NB4 (cell line): ENCODE data around the gene ARHGEF17.

Experiments used
- DNase-seq: peaks from one replicate; pipeline ENCODE4 v3.0.0; 2010; ENCODE audit warnings: low read depth
- H3K4me3 ChIP-seq: one replicate; pipeline ENCODE4 v1.5.1; 2011; ENCODE audit warnings: mild to moderate bottlenecking, low read depth, low read length, moderate library complexity
- MYC ChIP-seq: IDR thresholded peaks from 2 replicates; pipeline ENCODE4 v1.6.1; 2011; ENCODE audit warnings: low read depth, low read length
- POLR2A ChIP-seq: IDR thresholded peaks from 2 replicates; pipeline ENCODE4 v1.6.1; 2011; ENCODE audit warnings: mild to moderate bottlenecking; ENCODE audit not compliant: insufficient read length; ENCODE audit errors: extremely low read depth
- TF ChIP-seq, protein P1 (sequence below): IDR thresholded peaks from 2 replicates; pipeline ENCODE4 v1.6.1; 2011; ENCODE audit warnings: low read depth, low read length
- TF ChIP-seq, protein P2 (sequence below): IDR thresholded peaks from one replicate; pipeline ENCODE4 v1.5.1; 2012; ENCODE audit warnings: low read depth, low read length

Gene ARHGEF17

DNA sequence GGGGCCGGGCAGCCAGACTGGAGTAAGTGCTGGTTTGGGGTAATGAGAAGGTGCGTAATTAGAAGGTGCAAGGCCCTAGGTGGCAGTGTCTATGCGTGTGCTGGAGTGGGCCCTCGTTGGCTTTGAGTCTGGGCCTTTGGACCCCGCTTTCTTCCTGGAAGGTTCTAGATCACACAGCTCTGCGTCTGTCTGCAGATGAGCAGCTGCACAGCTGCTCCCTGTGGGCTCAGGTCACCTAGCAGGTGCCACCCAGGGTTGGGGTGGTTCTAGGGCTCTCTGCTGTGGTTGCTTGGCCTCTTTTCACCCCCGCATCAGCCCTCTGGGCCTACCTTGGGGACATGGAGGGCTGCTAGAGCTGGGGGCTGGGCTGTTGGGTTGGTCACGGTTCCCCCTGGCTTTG lies 78.5 kb downstream of the ARHGEF17 start:
- TF ChIP-seq, protein P1, sequence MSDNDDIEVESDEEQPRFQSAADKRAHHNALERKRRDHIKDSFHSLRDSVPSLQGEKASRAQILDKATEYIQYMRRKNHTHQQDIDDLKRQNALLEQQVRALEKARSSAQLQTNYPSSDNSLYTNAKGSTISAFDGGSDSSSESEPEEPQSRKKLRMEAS: no peak
- no peak for TF ChIP-seq MYC
- DNase-seq: no peak
- no peak overlapping the region for H3K4me3 ChIP-seq

DNA sequence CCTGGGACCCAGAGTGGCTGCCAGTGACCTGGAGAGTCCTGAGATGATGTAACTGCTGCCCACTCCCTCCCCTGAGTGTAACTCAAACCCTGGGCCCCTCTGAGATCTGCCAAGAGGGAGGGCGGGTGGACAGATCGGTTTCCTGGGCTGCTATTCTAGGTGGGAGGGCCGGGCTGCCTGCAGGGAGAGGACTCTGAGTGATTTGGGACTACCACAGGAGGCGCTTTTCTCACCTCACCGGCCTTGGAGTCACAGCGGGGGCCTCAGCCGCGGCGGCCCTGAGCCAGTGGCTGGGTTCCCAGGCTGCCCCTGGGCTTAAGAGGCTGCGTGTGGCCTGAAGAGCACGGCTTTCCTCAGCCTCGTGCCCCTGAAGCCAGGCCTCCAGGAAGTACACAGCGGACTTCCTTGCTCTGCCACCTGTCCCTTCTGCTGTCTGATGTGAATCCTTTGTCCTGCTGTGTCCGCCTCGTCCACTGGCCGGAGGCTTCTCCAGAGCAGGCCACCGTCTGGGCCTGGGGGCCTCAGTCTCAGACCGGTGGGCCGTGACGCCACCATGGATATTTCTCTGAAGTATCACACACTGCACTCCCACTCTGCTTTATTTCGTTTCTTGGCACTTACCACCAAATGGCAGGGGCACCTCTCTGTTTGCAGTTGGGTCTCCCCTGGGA lies 79.7 kb downstream of the ARHGEF17 start:
- no peak overlapping the region for H3K4me3 ChIP-seq
- TF ChIP-seq POLR2A: no peak
- TF ChIP-seq, protein P2, sequence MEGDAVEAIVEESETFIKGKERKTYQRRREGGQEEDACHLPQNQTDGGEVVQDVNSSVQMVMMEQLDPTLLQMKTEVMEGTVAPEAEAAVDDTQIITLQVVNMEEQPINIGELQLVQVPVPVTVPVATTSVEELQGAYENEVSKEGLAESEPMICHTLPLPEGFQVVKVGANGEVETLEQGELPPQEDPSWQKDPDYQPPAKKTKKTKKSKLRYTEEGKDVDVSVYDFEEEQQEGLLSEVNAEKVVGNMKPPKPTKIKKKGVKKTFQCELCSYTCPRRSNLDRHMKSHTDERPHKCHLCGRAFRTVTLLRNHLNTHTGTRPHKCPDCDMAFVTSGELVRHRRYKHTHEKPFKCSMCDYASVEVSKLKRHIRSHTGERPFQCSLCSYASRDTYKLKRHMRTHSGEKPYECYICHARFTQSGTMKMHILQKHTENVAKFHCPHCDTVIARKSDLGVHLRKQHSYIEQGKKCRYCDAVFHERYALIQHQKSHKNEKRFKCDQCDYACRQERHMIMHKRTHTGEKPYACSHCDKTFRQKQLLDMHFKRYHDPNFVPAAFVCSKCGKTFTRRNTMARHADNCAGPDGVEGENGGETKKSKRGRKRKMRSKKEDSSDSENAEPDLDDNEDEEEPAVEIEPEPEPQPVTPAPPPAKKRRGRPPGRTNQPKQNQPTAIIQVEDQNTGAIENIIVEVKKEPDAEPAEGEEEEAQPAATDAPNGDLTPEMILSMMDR: peak; percentile 7
- peak; percentile 74 for DNase-seq

DNA sequence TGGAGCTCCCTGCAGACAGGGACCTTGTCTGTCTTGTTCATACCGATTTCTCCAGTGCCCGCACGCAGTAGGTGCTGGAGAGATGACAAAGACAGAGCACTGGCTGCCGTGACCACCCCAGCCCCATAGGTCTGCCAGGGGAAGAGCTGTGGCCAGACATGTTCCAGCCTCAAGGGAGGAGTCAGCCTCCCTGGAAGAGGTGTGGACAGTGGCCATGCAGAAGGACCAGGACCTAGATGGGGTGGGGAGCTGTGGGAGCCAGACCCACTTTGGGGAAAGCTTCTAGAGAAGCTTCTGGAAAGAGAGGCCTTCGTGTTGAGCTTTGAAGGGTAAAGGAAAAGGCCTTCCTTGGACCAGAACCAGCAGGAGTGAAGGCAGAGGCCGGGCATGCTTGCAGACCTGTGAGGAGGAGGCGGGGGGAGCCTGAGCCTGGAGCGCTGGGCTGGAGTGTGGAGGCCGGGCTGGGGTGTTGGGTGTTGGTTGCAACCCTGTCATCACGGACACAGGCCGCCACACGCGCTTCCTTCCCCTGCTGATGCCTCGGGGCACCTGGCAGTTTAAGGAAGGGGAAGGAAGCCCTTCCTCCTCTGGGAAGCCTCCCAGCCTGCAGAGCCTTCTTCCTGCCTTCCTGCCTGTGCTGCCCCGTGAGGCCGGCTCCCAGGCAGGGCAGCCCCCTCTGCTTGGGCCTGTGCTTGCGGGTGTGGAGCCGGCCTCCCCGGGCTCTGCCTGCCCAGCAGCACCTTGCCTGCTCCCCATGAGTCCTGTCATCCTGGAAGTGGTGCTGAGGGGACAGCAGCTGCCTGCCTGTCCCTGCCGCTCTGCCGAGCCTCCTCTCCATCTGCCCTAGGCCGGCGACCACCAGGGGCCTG lies 80.4 kb downstream of the ARHGEF17 start:
- peak; percentile 54 for DNase-seq
- no peak for TF ChIP-seq MYC
- no peak for TF ChIP-seq POLR2A
- TF ChIP-seq, protein P2: no peak
- TF ChIP-seq, protein P1: no peak
- H3K4me3 ChIP-seq: no peak overlapping the region

DNA sequence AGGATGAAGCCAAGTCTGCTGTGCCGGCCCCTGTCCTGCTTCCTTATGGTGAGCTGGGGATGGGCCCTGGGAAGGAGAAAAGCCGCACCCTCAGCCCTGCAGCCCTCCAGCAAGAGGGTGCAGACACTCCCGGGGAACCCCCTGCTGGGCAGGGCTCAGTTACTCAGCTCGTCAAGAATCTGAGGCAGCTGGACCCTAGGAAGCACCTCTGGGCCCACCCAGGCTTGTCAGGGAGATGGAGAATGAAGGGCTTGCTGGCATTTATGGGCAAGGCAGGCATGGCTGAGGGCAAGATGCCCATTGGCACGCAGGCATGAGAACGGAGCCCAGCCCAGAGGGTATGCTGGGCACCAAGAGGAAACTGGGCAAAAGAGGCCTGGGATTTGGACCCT lies 81.1 kb downstream of the ARHGEF17 start:
- DNase-seq: no peak
- H3K4me3 ChIP-seq: no peak overlapping the region
- TF ChIP-seq, protein P1: no peak

DNA sequence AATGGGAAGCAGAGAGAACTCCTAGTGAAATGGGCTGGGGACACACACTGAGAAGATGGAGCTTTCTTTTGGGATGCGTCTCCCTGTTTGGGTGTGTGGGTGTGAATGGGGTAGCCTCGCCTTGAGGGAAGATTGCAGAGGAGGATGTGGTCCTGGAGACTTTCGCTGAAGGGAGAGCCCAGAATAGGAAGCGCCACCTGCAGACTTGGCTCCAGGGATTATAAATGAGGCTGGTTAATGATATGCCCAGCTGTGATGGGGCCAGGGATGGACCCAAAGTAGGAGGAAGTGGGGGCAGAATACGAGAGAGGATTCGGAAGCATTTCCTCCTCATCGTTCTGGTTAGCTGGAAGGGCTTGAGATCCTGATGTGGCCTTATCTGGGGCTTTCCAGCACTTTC lies 81.8 kb downstream of the ARHGEF17 start:
- H3K4me3 ChIP-seq: no peak overlapping the region
- DNase-seq: no peak
- TF ChIP-seq, protein P1: no peak
- TF ChIP-seq POLR2A: no peak
- TF ChIP-seq, protein P2: no peak
- TF ChIP-seq MYC: no peak

DNA sequence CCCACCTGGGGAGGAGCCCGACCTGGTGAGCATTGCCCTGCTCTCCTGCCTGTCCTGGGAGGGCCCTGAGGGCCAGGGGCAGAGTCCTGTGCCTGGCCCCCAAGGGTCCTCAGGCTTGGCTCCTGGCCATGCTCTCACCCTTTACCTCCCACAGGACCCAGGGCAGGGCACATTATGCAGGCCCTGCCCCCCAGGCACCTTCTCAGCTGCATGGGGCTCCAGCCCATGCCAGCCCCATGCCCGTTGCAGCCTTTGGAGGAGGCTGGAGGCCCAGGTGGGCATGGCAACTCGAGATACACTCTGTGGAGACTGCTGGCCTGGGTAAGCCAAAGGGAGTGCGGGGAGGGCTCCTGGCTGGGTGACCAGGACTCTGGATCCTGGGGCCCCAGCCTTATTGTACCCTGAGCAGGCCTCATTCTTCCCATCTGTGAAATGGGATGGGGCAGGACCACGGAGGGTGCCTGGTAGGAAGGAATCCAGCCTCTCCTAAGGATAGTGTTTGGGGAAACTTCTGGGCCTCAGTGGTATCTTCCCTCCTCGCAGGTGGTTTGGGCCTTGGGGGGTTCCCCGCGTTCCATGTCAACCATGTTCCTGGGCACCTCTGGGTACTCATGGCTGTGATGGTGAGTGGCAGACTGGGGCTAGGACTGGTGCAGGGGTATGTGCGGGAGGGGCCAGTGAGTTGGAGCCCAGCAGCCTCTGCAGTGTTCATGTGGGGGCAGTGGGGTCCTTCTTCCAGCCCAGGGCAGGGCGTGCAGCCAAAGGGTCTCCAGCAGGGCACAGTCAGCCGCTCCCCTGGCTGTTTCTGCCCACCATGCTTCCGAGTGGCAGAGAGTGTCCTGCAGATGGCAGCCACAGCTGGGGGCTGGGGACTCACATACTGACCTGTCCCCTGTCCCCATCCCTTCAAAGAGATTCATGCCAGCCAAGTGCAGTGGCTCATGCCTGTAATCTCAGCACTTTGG lies 82.8 kb downstream of the ARHGEF17 start:
- no peak overlapping the region for H3K4me3 ChIP-seq
- TF ChIP-seq POLR2A: no peak
- TF ChIP-seq MYC: no peak
- TF ChIP-seq, protein P2: no peak
- TF ChIP-seq, protein P1: no peak
- no peak for DNase-seq
